Right lobe of liver (tissue), 4 donors: ENCODE data around the gene SF1.

Experiments
- CTCF ChIP-seq, 4 donors: fragments of 200-600 bp in 3 of 4; fragments of 450-650 bp in 1 of 4; IDR thresholded peaks; one replicate each; pipeline versions ENCODE4 v1.5.1 to v1.8.0; 2016 to 2022; ENCODE audit warnings: antibody characterized with exemption in 4 of 4, mild to moderate bottlenecking in 2 of 4
- POLR2A ChIP-seq: fragments of 450-650 bp; IDR thresholded peaks from one replicate; pipeline ENCODE4 v1.6.1; 2017; ENCODE audit warnings: antibody characterized with exemption, mild to moderate bottlenecking
- donor health status: DM: no; HTN: no; CAD: no.
- donor health status: DM: no; HTN: no; CAD: no.
- donor health status: DM: no; HTN: yes; CAD: no.

- no peak for TF ChIP-seq CTCF (IDR thresholded peaks at IDR 0.05)
- no peak for TF ChIP-seq POLR2A
Observed at GRCh38 chr11:64801158-64801464, 22.8 kb upstream of the SF1 start.
